ENCODE measurements around the gene GNAZ.

- TF ChIP-seq CHD1 (IDR thresholded peaks at IDR 0.05; ENCODE audit: low read depth, low read length) (no peak), TEAD4 (IDR thresholded peaks at IDR 0.05; ENCODE audit: low read depth, low read length) (no peak), SIN3A (conservative IDR thresholded peaks at IDR 0.05 in 1 of 2, IDR thresholded peaks at IDR 0.05 in 1 of 2; ENCODE audit: low read depth in 1 of 2, low read length in 2 of 2) (no peak), CTCF (IDR thresholded peaks at IDR 0.05; ENCODE audit: control extremely low read depth in 1 of 3, insufficient read depth in 1 of 3, low read depth in 1 of 3, low read length in 3 of 3) (no peak), BRCA1 (IDR thresholded peaks at IDR 0.05; ENCODE audit: low read depth, low read length) (no peak)
Measured at GRCh38 chr22:23147617-23148387, 77.5 kb downstream of the GNAZ start.
